Measurements from ENCODE around the gene GRM1. TPM values are rescaled to one million over a fixed set of nuclear protein-coding genes. Genes with fewer than 3 reads are reported as not detected.
"Not testable (repeated sequence)": the region's sequence is repeated elsewhere in the genome, so short reads cannot be mapped to it uniquely, and the experiment has no call there.

GRM1 gene
- total RNA-seq, 6 experiments from 2014 or later = not detected

GRCh38 chr6:146265056-146265455, 236.2 kb downstream of the GRM1 start:
- Mint-ChIP-seq H3K36me3 (ENCODE audit: low read depth) (peaks cover 3% of the 10 kb centered on the region; the same call in 1 of the 2 replicates), H3K9me3 (peaks cover 31% of the 10 kb centered on the region), H3K27ac (no peak overlapping the region), H3K4me3 (no peak overlapping the region), H3K27me3 (ENCODE audit: insufficient read depth) (no peaks in the 10 kb centered on the region; the same call in 1 of the 2 replicates), H3K4me1 (ENCODE audit: low read depth) (no peaks in the 10 kb centered on the region)
- no peak for DNase-seq
- no peak for TF ChIP-seq CTCF (IDR thresholded peaks at IDR 0.05)

- no peak overlapping the region for H3K27ac Mint-ChIP-seq
- TF ChIP-seq CTCF (IDR thresholded peaks at IDR 0.05) = no peak
- no peak for DNase-seq
- no peak overlapping the region for H3K4me3 Mint-ChIP-seq
- H3K9me3 Mint-ChIP-seq = peaks cover 38% of the 10 kb centered on the region
- H3K4me1 Mint-ChIP-seq (ENCODE audit: low read depth) = no peaks in the 10 kb centered on the region
- H3K27me3 Mint-ChIP-seq (ENCODE audit: insufficient read depth) = no peaks in the 10 kb centered on the region; the same call in none of the 2 replicates
- H3K36me3 Mint-ChIP-seq (ENCODE audit: low read depth) = peaks cover 3% of the 10 kb centered on the region; the same call in 1 of the 2 replicates
Observed at GRCh38 chr6:146267447-146267846, 238.6 kb downstream of the GRM1 start.

- DNase-seq = no peak
- H3K27ac Mint-ChIP-seq = no peak overlapping the region
- H3K36me3 Mint-ChIP-seq (ENCODE audit: low read depth) = peaks cover 3% of the 10 kb centered on the region; the same call in 1 of the 2 replicates
- no peak overlapping the region for H3K4me3 Mint-ChIP-seq
- H3K9me3 Mint-ChIP-seq = peaks cover 38% of the 10 kb centered on the region
- H3K4me1 Mint-ChIP-seq (ENCODE audit: low read depth) = no peaks in the 10 kb centered on the region
- no peak for TF ChIP-seq CTCF (IDR thresholded peaks at IDR 0.05)
- no peaks in the 10 kb centered on the region; the same call in none of the 2 replicates for H3K27me3 Mint-ChIP-seq (ENCODE audit: insufficient read depth)
Observed at GRCh38 chr6:146267946-146268345, 239.1 kb downstream of the GRM1 start.

- no peak for DNase-seq
- TF ChIP-seq CTCF (IDR thresholded peaks at IDR 0.05) = no peak
- peaks cover 3% of the 10 kb centered on the region; the same call in 1 of the 2 replicates for H3K36me3 Mint-ChIP-seq (ENCODE audit: low read depth)
- H3K27ac Mint-ChIP-seq = no peak overlapping the region
- peaks cover 38% of the 10 kb centered on the region for H3K9me3 Mint-ChIP-seq
- H3K27me3 Mint-ChIP-seq (ENCODE audit: insufficient read depth) = no peaks in the 10 kb centered on the region; the same call in none of the 2 replicates
- H3K4me3 Mint-ChIP-seq = no peak overlapping the region
- H3K4me1 Mint-ChIP-seq (ENCODE audit: low read depth) = no peaks in the 10 kb centered on the region
Observed at GRCh38 chr6:146269482-146269881, 240.6 kb downstream of the GRM1 start.

GRCh38 chr6:146271163-146271562, 242.3 kb downstream of the GRM1 start:
- DNase-seq = not testable (repeated sequence)

GRCh38 chr6:146273490-146273889, 244.6 kb downstream of the GRM1 start:
- peaks cover 2% of the 10 kb centered on the region for H3K27me3 Mint-ChIP-seq (ENCODE audit: insufficient read depth)
- no peak overlapping the region for H3K4me3 Mint-ChIP-seq
- no peak for TF ChIP-seq CTCF (IDR thresholded peaks at IDR 0.05)
- no peak for DNase-seq
- no peaks in the 10 kb centered on the region for H3K4me1 Mint-ChIP-seq (ENCODE audit: low read depth)
- peaks cover 22% of the 10 kb centered on the region for H3K9me3 Mint-ChIP-seq
- no peak overlapping the region for H3K27ac Mint-ChIP-seq
- H3K36me3 Mint-ChIP-seq (ENCODE audit: low read depth) = no peaks in the 10 kb centered on the region; the same call in 1 of the 2 replicates

More at GRCh38 chr6:146271163-146271562, 242.3 kb downstream of the GRM1 start:
- H3K4me1 Mint-ChIP-seq (ENCODE audit: low read depth); H3K36me3 Mint-ChIP-seq (ENCODE audit: low read depth); H3K27ac Mint-ChIP-seq; H3K4me3 Mint-ChIP-seq; H3K27me3 Mint-ChIP-seq (ENCODE audit: insufficient read depth): not testable (repeated sequence)
- peaks cover 38% of the 10 kb centered on the region for H3K9me3 Mint-ChIP-seq

Measured in HFFc6 (cell line).